Adrenal gland (tissue), 12 donors: ENCODE measurements around the gene NUDCD2. TPM values are rescaled to one million over a fixed set of nuclear protein-coding genes. Genes with fewer than 3 reads are reported as not detected.

ENCODE experiments used
- DNase-seq, 7 donors: peaks; one replicate each; pipeline ENCODE4 v3.0.0-alpha.2; 2019 to 2020
- H3K27ac ChIP-seq, 5 donors: fragments of 200-600 bp; sonication (generic) in 4 of 5; 1 replicate in 3 of 5; 2 replicates in 2 of 5; pipeline versions ENCODE4 v1.5.1 to v1.8.0; 2016 to 2020; ENCODE audit warnings: mild to moderate bottlenecking in 1 of 5
- H3K27me3 ChIP-seq: fragments of 200-600 bp; 2 replicates; pipeline ENCODE4 v1.8.0; 2021
- H3K36me3 ChIP-seq, 2 donors: fragments of 200-600 bp; replicated peaks in 1 of 2; 1 replicate in 1 of 2; 2 replicates in 1 of 2; pipeline versions ENCODE4 v1.5.1 to v1.8.0; 2018 to 2022
- H3K4me1 ChIP-seq, 2 donors: fragments of 200-600 bp; replicated peaks in 1 of 2; 1 replicate in 1 of 2; 2 replicates in 1 of 2; pipeline versions ENCODE4 v1.5.1 to v1.8.0; 2018 to 2021
- H3K4me3 ChIP-seq, 4 donors: fragments of 200-600 bp; sonication (generic) in 3 of 4; one replicate each; pipeline ENCODE4 v1.5.1; 2016 to 2018
- H3K9me3 ChIP-seq, 3 donors: fragments of 200-600 bp; sonication (generic) in 1 of 3; replicated peaks in 1 of 3; 1 replicate in 2 of 3; 2 replicates in 1 of 3; pipeline versions ENCODE4 v1.5.1 to v1.8.0; 2016 to 2021
- CTCF ChIP-seq, 6 experiments: fragments of 450-650 bp in 4 of 6; fragments of 200-600 bp in 2 of 6; sonication (generic) in 1 of 6; IDR thresholded peaks; 1 replicate in 5 of 6; 2 replicates in 1 of 6; pipeline versions ENCODE4 v1.5.1 to v1.8.0; 2016 to 2021; ENCODE audit warnings: antibody characterized with exemption in 6 of 6, mild to moderate bottlenecking in 2 of 6, moderate library complexity in 1 of 6
- POLR2A ChIP-seq, 2 donors: fragments of 450-650 bp; IDR thresholded peaks; one replicate each; pipeline ENCODE4 v1.6.1; 2017; ENCODE audit warnings: antibody characterized with exemption in 2 of 2, mild to moderate bottlenecking in 2 of 2, moderate library complexity in 1 of 2
- WGBS, 4 donors: extraction: QIAGEN DNeasy Blood & Tissue Kit in 2 of 4; methylation state at CpG; one replicate each; pipeline versions ENCODE4 v1.1.5 to v1.1.7; 2013 to 2017; 5-methylcytosine and 5-hydroxymethylcytosine counted together
- intact Hi-C, 2 donors: fragments of 100-400 bp; cut with DNase I; formaldehyde crosslinking; loops; one replicate each; pipeline versions ENCODE4 v1.14.1 to v1.15.0; 2022 to 2023
- polyA plus RNA-seq, 3 donors: library from polyadenylated mRNA; stranded (reverse); fragments of 200-250 nt in 2 of 3; fragments of 350-450 nt in 1 of 3; fragmentation: Illumina TruSeq in 1 of 3; extraction: RNeasy Lipid Tissue Mini Kit (QIAGEN cat#74804) in 1 of 3; gene quantifications; one replicate each; pipeline ENCODE4 v1.2.3, GENCODE V29; 2013 to 2014
- total RNA-seq, 9 donors: library from RNA; depleted of rRNA in 4 of 9; stranded (reverse); fragments of >200 nt in 4 of 9; fragments of 120-200 nt in 1 of 9; fragmentation: NEBNext Ultra II Directional in 1 of 9; extraction: Animal tissue kit (Norgen Biotek cat#: 25700) in 1 of 9; gene quantifications; one replicate each; pipeline versions ENCODE4 v1.1.0 to v1.2.4, GENCODE V29; 2013 to 2023
- donor health status: healthy with polysubstance abuse.
- donor health status: Bipolar disorder and iron deficiency.
- donor health status: DM: yes; HTN: yes; CAD: no.
- donor health status: DM: no; HTN: no; CAD: no.
- donor health status: DM: no; HTN: no; CAD: no.
- donor health status: DM: yes; HTN: yes; CAD: no.

The NUDCD2 gene
- total and polyA plus RNA-seq, 12 donors, result 3.5 to 28.1 (median 8.8) TPM

GRCh38 chr5:163504079-163504931 lies 44.4 kb upstream of the NUDCD2 start:
- TF ChIP-seq CTCF (IDR thresholded peaks at IDR 0.05) (no peak), POLR2A (IDR thresholded peaks at IDR 0.05) (peak in 1 of 2 donors; percentile 49)
- intact Hi-C loops, result no loop called here
- peaks cover 23 to 50% of the 10 kb centered on the region in 2 donors for H3K4me1 ChIP-seq
- peak; percentile 39 to 76 (median 53) for DNase-seq
- H3K9me3 ChIP-seq, result no peaks in the 10 kb centered on the region
- no peaks in the 10 kb centered on the region for H3K27me3 ChIP-seq
- WGBS, 4 donors, result 1 to 2% (median 2%) methylated on average over 27 of the region's 27 CpGs
- no peaks in the 10 kb centered on the region for H3K36me3 ChIP-seq
- H3K4me3 ChIP-seq, result peak overlapping the region in 2 of 4 donors; percentile 93 to 95
- H3K27ac ChIP-seq, result peak overlapping the region; percentile 64 to 100 (median 98)

DNA sequence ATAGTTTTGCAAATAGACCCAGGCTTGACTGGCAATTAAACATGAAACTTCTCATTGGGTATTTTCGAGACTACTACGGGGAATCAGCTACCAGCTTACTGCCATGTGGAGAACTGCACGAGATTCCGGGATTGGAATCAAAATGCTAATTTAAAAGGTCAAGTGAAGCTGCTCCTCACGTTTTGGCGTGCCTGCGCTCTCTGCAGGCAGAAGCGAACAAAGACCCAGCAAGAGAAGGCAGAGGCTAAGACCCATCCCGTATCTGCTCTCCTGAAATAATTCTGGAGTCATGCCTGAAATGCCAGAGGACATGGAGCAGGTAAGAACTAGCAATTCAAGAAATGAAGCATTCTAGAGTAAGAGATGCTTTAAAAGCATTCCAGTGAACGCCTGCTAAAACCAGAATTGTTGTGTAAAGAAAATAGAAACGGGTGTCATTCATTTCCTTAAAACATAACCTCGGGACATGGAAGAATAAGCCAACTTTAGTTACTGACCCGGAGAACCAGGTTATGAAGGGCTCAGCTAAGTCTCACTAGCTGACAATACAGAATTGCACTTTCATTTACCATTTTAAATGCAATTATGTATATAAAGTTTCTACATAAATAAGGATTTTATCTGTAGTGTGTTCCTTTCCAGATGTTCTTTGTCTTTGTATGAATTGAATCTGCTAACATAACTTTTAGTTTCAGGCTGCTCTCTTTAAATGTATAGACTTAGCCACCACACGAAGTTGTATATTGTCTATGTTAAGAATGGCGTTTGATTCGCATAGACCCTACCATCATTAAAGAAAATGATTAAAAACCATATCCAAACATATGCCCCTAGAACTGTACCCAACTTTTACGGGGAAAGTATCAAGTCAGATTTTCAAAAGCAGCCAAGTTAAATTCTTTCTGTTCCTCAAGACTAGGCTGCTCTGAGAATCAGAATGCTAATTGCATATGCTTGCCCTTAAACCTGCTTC lies 43.5 kb upstream of the NUDCD2 start:
- Histone ChIP-seq H3K27me3 (no peaks in the 10 kb centered on the region), H3K9me3 (no peaks in the 10 kb centered on the region), H3K27ac (peak overlapping the region; percentile 64 to 100 (median 98)), H3K4me1 (peaks cover 14 to 41% of the 10 kb centered on the region in 2 donors), H3K4me3 (peak overlapping the region in 2 of 4 donors; percentile 30 to 93), H3K36me3 (no peaks in the 10 kb centered on the region)
- TF ChIP-seq POLR2A (IDR thresholded peaks at IDR 0.05), result peak; percentile 49 to 91
- TF ChIP-seq CTCF (IDR thresholded peaks at IDR 0.05), result peak in 4 of 6 experiments; percentile 5 to 33 (median 10)
- peak; percentile 57 to 86 (median 78) for DNase-seq
- 2 to 4% (median 2%) methylated on average over 17 of the region's 17 CpGs for WGBS, 4 donors
- intact Hi-C loops, result no loop called here

DNA sequence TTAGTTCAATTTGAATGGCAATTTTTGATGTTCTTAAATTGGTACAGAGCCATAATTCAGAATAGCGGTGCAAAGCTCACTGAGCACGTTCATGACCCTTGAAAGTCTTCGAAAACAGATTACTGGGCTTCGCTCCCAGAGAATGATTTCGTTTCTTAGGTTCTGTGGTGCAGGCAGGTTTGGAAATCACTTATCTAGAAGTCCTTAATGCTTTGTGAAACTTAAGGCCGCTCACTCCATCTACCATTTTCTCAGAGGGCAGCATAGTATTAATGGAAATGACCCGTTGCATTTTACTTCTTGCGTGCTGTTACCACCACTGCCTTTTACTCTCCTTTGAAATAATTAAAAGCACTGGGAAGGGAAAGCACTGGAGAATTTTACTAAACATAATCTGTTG lies 42.6 kb upstream of the NUDCD2 start:
- no peaks in the 10 kb centered on the region for H3K9me3 ChIP-seq
- DNase-seq, result no peak
- no peaks in the 10 kb centered on the region for H3K27me3 ChIP-seq
- no peaks in the 10 kb centered on the region for H3K36me3 ChIP-seq
- TF ChIP-seq POLR2A (IDR thresholded peaks at IDR 0.05) (no peak), CTCF (IDR thresholded peaks at IDR 0.05) (no peak)
- H3K4me1 ChIP-seq, result peaks cover 7 to 33% of the 10 kb centered on the region in 2 donors
- intact Hi-C loops, result no loop called here
- H3K27ac ChIP-seq, result peak overlapping the region; percentile 64 to 100 (median 98)
- peak overlapping the region in 2 of 4 donors; percentile 30 to 93 for H3K4me3 ChIP-seq
- WGBS, 4 donors, result 31 to 54% (median 39%) methylated on average over 8 of the region's 8 CpGs

- intact Hi-C loops, result no loop called here
- Histone ChIP-seq H3K27me3 (no peaks in the 10 kb centered on the region), H3K4me1 (peaks cover 0 to 11% of the 10 kb centered on the region in 2 donors), H3K27ac (no peak overlapping the region), H3K9me3 (no peaks in the 10 kb centered on the region), H3K4me3 (no peak overlapping the region), H3K36me3 (no peaks in the 10 kb centered on the region)
- WGBS, 4 donors, result 75 to 92% (median 83%) methylated on average over 1 of the region's 1 CpG
- no peak for TF ChIP-seq POLR2A (IDR thresholded peaks at IDR 0.05)
- TF ChIP-seq CTCF (IDR thresholded peaks at IDR 0.05), result no peak
- DNase-seq, result no peak
Observed at GRCh38 chr5:163498886-163499285, 39.0 kb upstream of the NUDCD2 start.
